T1000 (cell line): ENCODE results near the gene TLL2.

ENCODE experiments used
- DNase-seq: peaks from one replicate; lab custom pipeline; 2025; ENCODE audit warnings: mixed read lengths; lab: John Stamatoyannopoulos, UW

TLL2 gene

GRCh38 chr10:96463562-96463961, 50.2 kb downstream of the TLL2 start:
- no peak for DNase-seq

GRCh38 chr10:96462606-96463151, 51.0 kb downstream of the TLL2 start:
- no peak for DNase-seq

- DNase-seq: no peak
These were observed 53.4 kb downstream of the TLL2 start for GRCh38 chr10:96460316-96460715.

DNA sequence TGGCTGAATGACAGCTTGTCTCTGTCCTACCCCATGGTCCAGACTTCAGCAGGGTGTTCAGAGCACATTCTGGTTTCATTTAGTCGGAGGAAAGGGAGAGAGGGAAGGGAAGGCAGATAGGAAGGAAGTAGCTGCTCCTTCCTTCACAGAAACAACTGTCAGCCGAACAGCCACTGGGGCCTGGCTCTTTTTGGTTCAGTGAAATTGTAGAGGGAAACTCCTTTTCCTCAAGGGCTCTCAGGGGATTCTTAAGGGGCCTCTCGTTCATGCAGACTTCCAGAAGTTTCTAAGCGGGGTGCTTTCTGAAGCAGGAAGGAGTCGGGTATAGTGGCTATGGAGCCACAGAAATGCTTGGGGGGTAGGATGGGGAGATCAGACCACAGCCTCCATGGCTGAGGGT, 56.4 kb downstream of the TLL2 start:
- DNase-seq: no peak

GRCh38 chr10:96456296-96456840, 57.4 kb downstream of the TLL2 start:
- no peak for DNase-seq

DNA sequence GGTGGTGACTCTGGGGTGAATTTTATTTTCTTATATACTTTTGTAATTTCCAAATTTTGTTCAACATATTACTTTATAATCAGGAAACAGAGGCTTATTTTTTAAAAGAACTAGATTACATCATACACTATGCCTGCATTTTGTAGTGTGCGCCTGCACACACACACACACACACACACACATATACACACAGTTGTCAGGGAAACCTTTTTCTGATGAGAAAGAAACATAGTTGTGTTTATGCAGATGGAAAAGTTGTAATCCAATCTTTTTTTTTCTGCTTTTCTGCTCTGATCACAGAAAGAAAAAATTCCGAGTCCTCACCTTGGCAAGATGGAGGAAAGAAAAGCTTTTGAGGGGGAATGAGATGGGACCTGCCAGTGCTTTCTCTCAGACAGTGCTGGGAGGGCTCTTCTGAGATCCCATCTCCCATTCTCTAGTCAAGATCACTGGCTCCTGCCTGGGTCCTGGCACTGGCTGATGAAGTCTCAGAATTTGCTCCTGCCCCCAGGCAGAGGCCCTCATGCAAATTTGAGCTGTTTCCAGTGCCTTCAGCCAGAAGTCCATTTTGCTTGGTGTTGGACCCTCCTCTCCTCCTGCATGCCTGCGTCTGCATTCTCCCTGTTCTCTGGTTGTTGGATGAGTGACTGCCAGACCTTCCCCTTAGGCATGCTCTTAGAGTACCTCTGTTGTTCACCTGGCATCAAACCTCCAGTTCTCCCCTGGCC, 59.7 kb downstream of the TLL2 start:
- no peak for DNase-seq

- DNase-seq: no peak
These were observed 61.1 kb downstream of the TLL2 start for GRCh38 chr10:96452494-96453153.

DNA sequence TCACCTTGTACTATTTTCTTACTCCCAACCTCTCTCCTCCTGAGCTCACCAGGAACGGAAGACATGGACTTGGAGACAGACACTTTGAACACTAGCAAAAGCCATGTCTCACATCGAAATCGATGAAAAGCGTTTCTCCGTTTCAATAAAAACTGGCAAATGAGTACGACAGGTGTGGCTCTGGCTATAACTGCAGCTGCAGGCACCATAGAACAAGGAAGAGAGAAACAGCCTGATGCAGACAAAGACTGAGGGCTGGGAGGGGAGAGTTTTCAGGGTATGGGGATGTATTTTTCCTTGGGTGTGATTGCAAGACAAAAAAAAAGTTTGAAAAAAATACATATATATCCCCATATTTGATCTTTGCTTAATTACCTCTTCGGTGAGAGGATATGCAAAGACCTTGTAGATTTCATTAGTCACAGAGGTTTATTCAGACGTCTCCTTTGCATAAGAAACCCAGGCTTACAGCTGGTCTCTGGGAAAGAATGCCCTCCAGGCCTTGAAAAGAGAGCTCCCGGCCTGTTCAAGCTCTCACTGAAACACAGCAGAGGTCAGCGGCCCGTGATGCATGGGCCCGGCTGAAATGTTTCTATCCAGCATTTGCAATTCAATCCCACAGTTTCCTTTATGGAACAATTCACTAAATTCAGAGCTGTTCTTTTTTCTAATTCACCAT, 63.1 kb downstream of the TLL2 start:
- DNase-seq: no peak

DNA sequence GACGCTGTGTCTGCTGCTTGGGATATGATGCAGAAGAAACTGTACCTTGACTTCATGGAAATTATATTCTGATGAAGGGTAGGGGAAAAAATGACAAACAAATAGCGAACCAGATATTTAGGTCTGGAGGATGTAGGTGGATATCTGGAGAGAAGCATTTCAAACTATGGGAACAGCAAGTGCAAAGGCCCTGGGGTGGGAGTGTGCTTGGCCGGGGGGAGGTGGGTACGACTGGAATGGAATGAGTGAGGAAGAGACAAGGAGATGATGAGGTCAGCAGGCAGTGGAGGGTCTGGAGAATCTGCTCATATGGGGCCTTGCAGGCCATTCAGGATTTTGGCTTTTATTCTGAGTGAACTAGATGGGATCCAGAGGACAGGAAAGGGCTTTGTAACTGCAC, 65.2 kb downstream of the TLL2 start:
- no peak for DNase-seq

- no peak for DNase-seq
These were observed 65.7 kb downstream of the TLL2 start for GRCh38 chr10:96448021-96448457.

DNA sequence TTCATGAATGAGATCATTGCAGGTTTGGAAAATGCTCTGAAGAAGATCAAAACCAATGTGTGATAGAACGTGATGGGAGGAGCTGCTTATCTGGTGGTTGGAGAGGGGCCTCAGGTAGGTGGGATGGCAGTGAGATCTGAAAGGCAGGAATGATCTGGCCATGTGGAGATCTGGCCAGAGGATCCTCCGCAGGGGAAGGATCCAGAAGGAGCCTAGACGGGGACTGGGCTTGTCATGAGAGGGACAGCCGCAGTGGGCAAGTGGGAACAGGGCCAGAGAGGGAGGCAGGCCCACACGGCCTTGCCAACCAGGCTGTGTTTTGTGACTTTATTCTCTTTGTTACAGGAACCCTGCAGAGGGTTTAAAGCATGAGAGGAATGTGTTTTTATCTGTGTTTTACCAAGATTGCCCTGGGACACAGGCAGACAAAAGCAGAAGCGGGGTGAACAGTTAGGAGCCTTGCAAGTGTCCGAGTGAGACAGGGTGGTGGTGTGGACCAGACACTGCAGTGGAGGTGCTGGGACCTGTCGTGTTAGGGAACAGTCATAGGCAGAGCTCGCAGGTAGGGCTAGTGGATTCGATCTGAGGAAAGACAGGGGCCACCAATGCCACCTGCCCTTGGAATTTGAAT, 66.6 kb downstream of the TLL2 start:
- DNase-seq: no peak

DNA sequence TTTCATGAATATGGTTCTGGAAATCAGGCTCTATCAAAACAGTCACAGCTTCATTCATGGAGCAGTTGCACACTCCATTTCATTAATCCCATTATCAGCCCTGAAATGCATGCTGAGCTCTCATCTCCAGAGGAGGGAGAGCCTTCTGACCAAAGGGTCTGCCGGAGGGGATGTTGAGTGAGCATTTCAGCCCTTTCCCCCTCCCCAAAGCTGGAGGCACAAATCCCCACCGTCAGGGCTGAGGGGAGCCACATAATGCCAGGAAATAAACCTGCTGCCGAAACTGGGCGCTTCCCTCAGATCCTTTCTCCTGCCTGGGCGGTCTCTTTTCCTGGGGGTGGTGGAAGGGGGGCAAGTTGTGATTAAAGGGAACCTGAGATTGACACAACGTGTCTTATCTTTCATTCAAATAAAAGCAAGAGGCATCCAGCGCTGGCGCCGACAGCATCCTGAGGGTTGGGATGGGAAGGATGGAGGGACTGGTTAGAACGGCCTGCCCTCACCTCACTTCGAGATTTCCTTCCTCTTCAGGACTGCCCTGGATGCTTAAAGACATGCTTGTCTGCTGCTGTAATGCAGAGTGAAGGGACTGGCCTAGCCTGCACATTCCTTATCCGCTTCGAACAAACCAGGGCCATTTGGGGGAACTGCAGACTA, 71.6 kb downstream of the TLL2 start:
- DNase-seq: no peak

DNA sequence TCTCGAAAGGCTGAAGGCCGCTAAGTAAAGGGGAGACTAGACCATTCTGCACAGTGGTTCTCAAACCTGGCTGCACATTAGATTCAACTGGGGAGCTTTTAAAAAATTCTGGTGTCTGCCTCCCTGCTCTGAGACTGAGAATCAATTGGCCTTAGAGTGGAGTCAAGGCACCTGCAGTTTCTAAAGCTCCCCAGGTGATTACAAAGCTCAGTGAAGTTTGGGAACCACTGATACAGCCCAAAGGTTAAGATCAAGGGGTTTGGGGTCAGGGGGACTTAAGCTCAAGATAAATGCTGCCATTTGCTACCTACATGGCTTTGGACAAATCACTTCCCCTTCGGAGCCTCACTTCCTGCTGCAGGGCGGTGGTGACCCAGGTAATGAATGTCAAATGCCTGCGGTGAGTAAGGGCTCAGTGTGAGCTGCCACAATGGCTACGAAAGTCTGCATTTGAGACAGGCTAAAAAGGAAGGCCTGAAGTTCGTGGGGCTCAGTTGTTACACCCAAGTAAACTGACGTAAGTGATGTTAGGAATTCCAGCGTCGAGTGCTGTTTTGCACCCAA, 72.3 kb downstream of the TLL2 start:
- DNase-seq: no peak

- no peak for DNase-seq
These were observed 73.1 kb downstream of the TLL2 start for GRCh38 chr10:96440361-96441292.

DNA sequence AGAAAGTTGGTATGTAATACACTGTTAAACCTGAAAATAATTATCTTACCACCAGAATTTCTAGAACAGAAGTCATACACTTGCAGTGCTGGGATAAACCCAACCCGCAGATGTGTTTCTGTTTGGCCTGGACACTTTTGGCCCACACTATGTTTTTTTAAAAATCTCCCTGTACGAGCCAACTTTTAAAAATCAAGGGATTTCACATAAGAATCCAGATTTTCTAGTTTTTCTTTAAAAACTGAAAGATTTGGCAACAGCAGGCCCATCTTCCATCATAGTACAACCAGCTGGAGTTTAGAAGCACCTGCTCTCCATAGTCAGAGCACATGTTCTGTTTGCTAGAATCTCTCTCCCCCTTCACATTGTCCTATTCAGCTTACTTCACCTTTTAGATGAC, 74.0 kb downstream of the TLL2 start:
- no peak for DNase-seq

GRCh38 chr10:96436035-96436434, 77.7 kb downstream of the TLL2 start:
- DNase-seq: no peak

GRCh38 chr10:96431211-96431970, 82.3 kb downstream of the TLL2 start:
- DNase-seq: no peak

DNA sequence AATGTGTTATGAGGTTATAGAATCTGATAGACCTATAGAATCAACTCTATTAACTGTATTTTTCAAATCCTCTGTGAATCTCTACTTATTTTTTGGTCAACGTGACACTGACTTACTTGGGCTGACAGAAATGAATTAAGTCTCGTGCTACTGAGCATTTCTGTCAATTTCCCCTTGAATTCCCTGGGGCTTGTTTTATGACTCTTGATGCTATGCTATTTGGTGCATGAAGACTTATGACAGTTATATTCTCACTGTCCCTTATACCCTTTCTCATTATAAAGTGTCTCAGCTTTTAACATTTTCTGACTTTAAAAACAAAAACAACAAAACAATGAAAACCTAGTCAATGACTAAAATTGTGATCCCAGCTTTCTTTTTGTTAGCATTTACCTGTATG, 86.4 kb downstream of the TLL2 start:
- DNase-seq: no peak

GRCh38 chr10:96422525-96422924, 91.2 kb downstream of the TLL2 start:
- no peak for DNase-seq
